Suppressor macrophage (primary cell): ENCODE measurements around the gene ODAD2.
"Not testable (repeated sequence)": the region's sequence is repeated elsewhere in the genome, so short reads cannot be mapped to it uniquely, and the experiment has no call there.

ENCODE experiments used
- DNase-seq, 4 experiments: peaks; one replicate each; pipeline ENCODE4 v3.0.0-alpha.2; 2020 to 2022
- total RNA-seq, 17 experiments: gene quantifications; one replicate each; lab custom pipeline; 2026; ENCODE audit warnings: mixed read lengths in 6 of 17, inconsistent platforms in 3 of 17; lab: John Stamatoyannopoulos, UW

Gene ODAD2
- 0 to 4.3 (median 0) reads per million in 17 experiments for total RNA-seq

GRCh38 chr10:27998954-27999275 is at the start of gene ODAD2:
TSS of gene ODAD2 (minus strand) at chr10:27999079. CDS start at chr10:27995142, 3,937 bp downstream.
- DNase-seq = no peak

- no peak for DNase-seq
These were observed 48.2 kb upstream of the ODAD2 start for GRCh38 chr10:28047061-28047460.

GRCh38 chr10:28046579-28046978 is 47.7 kb upstream of the ODAD2 start:
- no peak for DNase-seq

GRCh38 chr10:28043941-28044340 is 45.1 kb upstream of the ODAD2 start:
- DNase-seq = no peak

GRCh38 chr10:28036587-28036986 is 37.7 kb upstream of the ODAD2 start:
- no peak for DNase-seq

- peak in 1 of 4 experiments; percentile 9 for DNase-seq
These were observed 22.4 kb upstream of the ODAD2 start for GRCh38 chr10:28020993-28021982.

GRCh38 chr10:28020080-28020860 is 21.4 kb upstream of the ODAD2 start:
- no peak for DNase-seq

- DNase-seq = no peak
These were observed 15.8 kb upstream of the ODAD2 start for GRCh38 chr10:28014651-28015050.

GRCh38 chr10:28012990-28013515 is 14.2 kb upstream of the ODAD2 start:
- DNase-seq = no peak

GRCh38 chr10:28010821-28011220 is 11.9 kb upstream of the ODAD2 start:
- no peak for DNase-seq

GRCh38 chr10:28008054-28008453 is 9.2 kb upstream of the ODAD2 start:
- no peak for DNase-seq

GRCh38 chr10:28001353-28001752 is 2.5 kb upstream of the ODAD2 start:
- no peak for DNase-seq

GRCh38 chr10:27998178-27998953 is 513 bp downstream of the ODAD2 start:
- peak; percentile 9 to 58 (median 30) for DNase-seq

- no peak for DNase-seq
These were observed 1.1 kb downstream of the ODAD2 start for GRCh38 chr10:27997865-27998177.

GRCh38 chr10:27995311-27995710 is 3.6 kb downstream of the ODAD2 start:
- DNase-seq = no peak

- not testable (repeated sequence) for DNase-seq
These were observed 9.5 kb downstream of the ODAD2 start for GRCh38 chr10:27989357-27989756.

GRCh38 chr10:27986821-27987220 is 12.1 kb downstream of the ODAD2 start:
- no peak for DNase-seq

- no peak for DNase-seq
These were observed 15.9 kb downstream of the ODAD2 start for GRCh38 chr10:27982875-27983543.

- no peak for DNase-seq
These were observed 17.1 kb downstream of the ODAD2 start for GRCh38 chr10:27981744-27982143.

- DNase-seq = not testable (repeated sequence)
These were observed 28.1 kb downstream of the ODAD2 start for GRCh38 chr10:27970795-27971194.

- not testable (repeated sequence) for DNase-seq
These were observed 28.9 kb downstream of the ODAD2 start for GRCh38 chr10:27969931-27970330.
